NCI-H345 treated with DMSO at 0.1 percent for 48 hours (cell line): ENCODE results near the gene CELF1.

Experiments used
- DNase-seq: peaks from one replicate; lab custom pipeline; 2025; ENCODE audit not compliant: unreplicated experiment; lab: John Stamatoyannopoulos, UW

The CELF1 gene

GRCh38 chr11:47552566-47553405, at the start of gene CELF1:
TSS of gene CELF1 (minus strand) at chr11:47553132. CDS start at chr11:47499523, 53,609 bp downstream.
- peak; percentile 97 for DNase-seq

- DNase-seq: no peak
These were observed 47.0 kb upstream of the CELF1 start for GRCh38 chr11:47599902-47600301.

DNA sequence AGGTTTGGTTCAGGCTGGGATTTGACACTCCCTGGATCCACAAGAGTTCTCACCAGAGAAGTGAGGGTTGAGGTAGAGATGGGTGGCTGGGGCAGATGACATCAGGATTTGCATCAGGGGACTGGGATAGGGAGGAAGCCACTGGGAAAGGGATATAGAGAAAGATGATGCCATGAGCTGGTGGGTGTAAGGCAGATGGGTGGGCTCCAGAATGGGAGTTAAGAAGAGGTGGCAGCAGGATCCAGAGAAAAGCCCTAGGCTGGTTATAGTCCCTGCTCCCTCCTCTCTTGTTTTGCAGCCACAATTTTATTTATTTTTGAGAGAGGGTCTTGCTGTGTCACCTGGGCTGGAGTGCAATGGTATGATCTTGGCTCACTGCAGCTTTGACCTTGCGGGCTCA, 43.0 kb upstream of the CELF1 start:
- no peak for DNase-seq

GRCh38 chr11:47595029-47595428, 42.1 kb upstream of the CELF1 start:
- DNase-seq: no peak

GRCh38 chr11:47593934-47594855, 41.3 kb upstream of the CELF1 start, which contains the start of gene C1QTNF4:
TSS of gene C1QTNF4 (minus strand) at chr11:47594411. CDS start at chr11:47590810, 3,601 bp downstream.
- DNase-seq: no peak

DNA sequence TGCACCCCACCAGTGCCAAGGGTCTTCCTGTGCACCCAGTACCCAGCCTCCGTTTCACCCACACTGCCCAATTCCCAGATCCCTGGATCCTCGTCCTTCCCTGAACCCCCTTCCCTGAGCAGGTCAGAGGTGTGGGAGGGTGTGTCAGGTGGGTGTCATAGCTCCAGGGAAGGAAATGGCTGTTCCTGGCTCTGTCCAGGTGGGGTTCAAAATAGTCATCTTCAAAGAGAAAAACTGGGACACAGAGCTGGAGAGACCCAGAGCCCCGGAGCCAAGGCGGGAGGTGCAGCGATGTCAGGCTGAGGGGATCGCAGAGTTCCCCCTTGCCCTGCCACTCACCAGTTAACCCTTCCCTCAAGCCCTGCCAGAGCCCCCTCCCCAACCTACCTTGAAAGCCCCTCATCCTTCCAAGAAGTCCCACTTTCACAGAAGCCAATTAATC, 40.6 kb upstream of the CELF1 start:
- DNase-seq: no peak

- DNase-seq: no peak
These were observed 40.0 kb upstream of the CELF1 start for GRCh38 chr11:47592970-47593369.

- no peak for DNase-seq
These were observed 39.3 kb upstream of the CELF1 start for GRCh38 chr11:47592251-47592650.

GRCh38 chr11:47591764-47592163, 38.8 kb upstream of the CELF1 start:
- DNase-seq: no peak

GRCh38 chr11:47589977-47590861, 37.3 kb upstream of the CELF1 start:
- DNase-seq: no peak

GRCh38 chr11:47589584-47589976, 36.6 kb upstream of the CELF1 start:
- no peak for DNase-seq

DNA sequence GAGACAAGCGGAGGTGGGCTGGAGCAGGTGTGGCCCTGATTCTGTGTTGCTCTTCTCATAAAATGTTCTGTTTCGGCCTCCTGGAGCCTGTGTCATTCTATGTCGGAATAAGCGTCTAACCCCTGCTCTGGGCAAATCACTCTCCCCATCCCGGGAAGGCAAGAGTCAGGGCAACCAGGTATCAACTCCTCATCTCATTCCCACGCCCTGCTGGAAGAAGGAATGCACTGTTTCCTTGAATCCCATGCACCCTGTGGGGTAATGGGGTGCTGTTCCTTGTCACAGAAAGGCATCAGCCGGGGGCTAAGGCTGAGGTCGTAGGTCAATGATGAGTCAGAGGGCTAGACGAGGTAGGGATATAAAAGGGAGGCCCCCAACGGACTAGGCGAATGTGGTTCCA, 36.2 kb upstream of the CELF1 start:
- no peak for DNase-seq

DNA sequence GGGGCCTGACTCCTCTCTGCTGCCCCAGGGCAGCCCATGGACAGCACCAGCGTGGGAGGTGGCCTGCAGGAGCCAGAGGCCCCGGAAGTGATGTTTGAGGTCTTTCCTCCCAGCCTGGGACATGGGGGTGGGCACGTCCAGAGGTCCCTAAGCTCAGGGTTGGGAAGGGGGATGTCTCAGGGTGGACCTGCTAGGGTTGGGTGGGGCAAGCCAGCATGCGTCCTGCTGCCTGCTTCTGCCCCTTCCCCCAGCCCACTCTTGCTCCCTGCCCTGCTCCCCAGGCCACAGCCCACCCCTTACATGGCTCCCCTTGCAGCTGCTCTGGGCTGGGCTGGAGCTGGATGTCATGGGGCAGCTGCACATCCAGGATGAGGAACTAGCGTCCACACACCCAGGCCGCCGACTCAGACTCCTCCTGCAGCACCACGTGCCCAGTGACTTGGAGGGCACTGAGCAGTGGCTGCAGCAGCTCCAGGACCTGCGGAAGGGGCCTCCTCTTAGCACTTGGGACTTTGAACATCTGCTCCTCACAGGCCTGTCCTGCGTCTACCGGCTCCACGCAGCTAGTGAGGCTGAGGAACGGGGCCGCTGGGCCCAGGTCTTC, 34.9 kb upstream of the CELF1 start:
- no peak for DNase-seq

DNA sequence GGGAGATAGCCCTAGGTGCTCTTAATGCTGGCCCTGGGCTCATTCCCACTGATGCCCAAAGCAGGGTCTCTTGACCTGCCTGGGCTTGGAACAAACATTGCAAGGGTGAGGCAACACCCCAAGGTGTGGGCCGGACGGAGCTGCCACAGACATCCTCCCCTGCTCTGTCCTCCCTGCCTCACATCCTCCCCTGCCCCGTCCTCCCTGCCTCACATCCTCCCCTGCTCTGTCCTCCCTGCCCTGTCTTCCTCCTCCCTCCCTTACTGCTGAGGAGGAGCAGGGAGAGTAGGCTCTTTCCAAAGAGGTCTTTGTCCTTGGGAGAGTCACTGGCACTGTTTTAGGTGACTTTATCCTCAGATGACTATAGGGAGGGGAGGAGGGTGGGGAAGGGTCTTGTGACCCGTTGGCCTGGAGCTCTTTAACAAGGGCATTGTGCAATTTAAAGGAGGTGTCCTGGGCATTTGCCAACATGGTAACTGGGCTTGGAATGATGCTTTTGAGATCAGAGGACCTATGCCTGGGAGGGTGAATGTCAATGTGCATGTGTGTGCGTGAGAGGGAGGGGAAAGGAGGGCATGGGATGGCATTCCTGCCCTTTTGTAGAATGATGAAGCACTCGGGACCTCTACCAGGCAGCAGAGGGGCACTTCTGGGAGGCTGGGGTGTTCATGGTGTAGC, 34.2 kb upstream of the CELF1 start:
- no peak for DNase-seq

DNA sequence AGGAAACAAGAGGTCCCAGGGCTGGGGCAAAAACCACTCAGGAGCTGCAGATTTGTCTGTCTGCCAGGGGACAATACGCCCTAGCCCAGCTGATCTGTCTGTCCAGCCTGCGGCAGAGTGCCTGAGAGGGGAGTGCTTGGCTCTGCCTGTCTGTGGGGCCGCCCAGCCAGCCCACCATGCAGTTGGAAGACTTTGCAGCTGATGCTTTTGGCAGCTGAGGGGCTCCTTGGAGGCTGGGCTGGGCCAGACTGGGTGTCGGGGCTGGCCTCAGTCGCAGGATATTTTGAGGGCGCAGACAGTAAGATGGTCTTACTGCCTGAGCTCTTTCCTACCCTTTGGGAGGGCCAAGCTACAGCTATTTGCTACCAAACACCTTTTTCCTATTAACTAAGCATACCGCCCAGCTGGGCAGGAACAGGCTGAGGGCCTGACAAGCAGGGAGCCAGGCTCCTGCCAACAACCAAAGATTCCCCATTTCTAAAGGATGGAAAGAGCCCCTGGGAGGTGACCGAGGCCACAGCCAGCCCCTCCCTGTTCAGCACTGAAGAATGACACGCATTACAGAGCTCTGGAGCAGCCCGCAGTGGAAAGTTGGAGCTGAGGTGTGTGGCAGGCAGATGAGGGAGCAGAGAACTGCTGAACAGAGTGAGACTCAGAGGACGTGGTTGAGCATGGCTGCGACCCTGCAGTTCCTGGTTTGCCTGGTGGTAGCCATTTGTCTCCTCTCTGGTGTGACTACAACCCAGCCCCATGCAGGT, 33.3 kb upstream of the CELF1 start, which contains the start of gene FAM180B:
Gene FAM180B (plus strand): TSS at position 581 of the 758 bp plus-strand sequence. CDS start 91 bp downstream, at position 672.
- DNase-seq: no peak

GRCh38 chr11:47583844-47584243, 30.9 kb upstream of the CELF1 start:
- no peak for DNase-seq

- peak; percentile 68 for DNase-seq
These were observed 25.9 kb upstream of the CELF1 start, which contains the start of the genes KBTBD4 and NDUFS3 for GRCh38 chr11:47578524-47579494. TSS of gene KBTBD4 (minus strand) at chr11:47578970. CDS start at chr11:47578951, 19 bp downstream. TSS of gene NDUFS3 (plus strand) at chr11:47579074. CDS start at chr11:47579092, 18 bp downstream.
